Aorta (tissue), 5 donors: ENCODE data around the gene SEC22C. TPM values are rescaled to one million over a fixed set of nuclear protein-coding genes. Genes with fewer than 3 reads are reported as not detected.
A peak's percentile ranks its signal among the peaks of the same experiment; 100 is the strongest.

ENCODE experiments used
- ATAC-seq: fragments of 200-7000 bp; cut with Tn5 transposase; one replicate; pipeline ENCODE4 v1.9.1; 2022; ENCODE audit warnings: moderate library complexity; ENCODE audit not compliant: low FRiP score
- DNase-seq, 2 donors: peaks; one replicate each; pipeline ENCODE4 v3.0.0-alpha.2; 2020
- H3K27ac ChIP-seq, 2 donors: one replicate each; pipeline ENCODE4 v1.5.1; 2013; ENCODE audit warnings: low read length in 2 of 2, mild to moderate bottlenecking in 2 of 2, moderate library complexity in 2 of 2, control low read depth in 1 of 2, inconsistent platforms in 1 of 2, low read depth in 1 of 2
- H3K27me3 ChIP-seq, 2 donors: one replicate each; pipeline ENCODE4 v1.6.1; 2013; ENCODE audit warnings: control low read depth in 1 of 2, low read length in 1 of 2, mild to moderate bottlenecking in 1 of 2, moderate library complexity in 1 of 2; ENCODE audit not compliant: insufficient read depth in 2 of 2, control insufficient read depth in 1 of 2
- H3K36me3 ChIP-seq, 2 donors: one replicate each; pipeline ENCODE4 v1.6.1; 2013; ENCODE audit warnings: control low read depth in 1 of 2, low read length in 1 of 2, mild to moderate bottlenecking in 1 of 2; ENCODE audit not compliant: insufficient read depth in 2 of 2, control insufficient read depth in 1 of 2
- H3K4me1 ChIP-seq, 2 donors: one replicate each; pipeline ENCODE4 v1.6.1; 2013; ENCODE audit warnings: low read length in 2 of 2, control low read depth in 1 of 2, mild to moderate bottlenecking in 1 of 2, moderate library complexity in 1 of 2; ENCODE audit not compliant: insufficient read depth in 2 of 2, control insufficient read depth in 1 of 2
- H3K4me3 ChIP-seq, 2 donors: one replicate each; pipeline ENCODE4 v1.5.1; 2013; ENCODE audit warnings: low read length in 2 of 2, control low read depth in 1 of 2, mild to moderate bottlenecking in 1 of 2
- H3K9me3 ChIP-seq: one replicate; pipeline ENCODE4 v1.6.1; 2013; ENCODE audit warnings: mild to moderate bottlenecking, low read length; ENCODE audit not compliant: control insufficient read depth
- WGBS, 2 donors: extraction: QIAGEN DNeasy Blood & Tissue Kit; methylation state at CpG; one replicate each; pipeline ENCODE4 v1.1.7; 2013; 5-methylcytosine and 5-hydroxymethylcytosine counted together
- intact Hi-C, 2 donors: fragments of 100-400 bp; cut with DNase I; formaldehyde crosslinking; loops; one replicate each; pipeline versions ENCODE4 v1.14.2 to v1.15.0; 2022
- polyA plus RNA-seq, 2 donors: library from polyadenylated mRNA; stranded (reverse); fragments of 200-250 nt; gene quantifications; one replicate each; pipeline ENCODE4 v1.2.3, GENCODE V29; 2013
- total RNA-seq, 2 donors: library from RNA; stranded (reverse); fragmentation: NEBNext Ultra II Directional; extraction: Animal tissue kit (Norgen Biotek cat#: 25700); gene quantifications; one replicate each; pipeline ENCODE4 v1.2.1, GENCODE V29; 2021
- donor health status: healthy with polysubstance abuse.
- donor health status: Bipolar disorder and iron deficiency.
- donor health status: DM: no; HTN: no; CAD: no.
- donor health status: DM: no; HTN: no; CAD: no.
- donor health status: DM: yes; HTN: yes; CAD: no.

Gene SEC22C
- total and polyA plus RNA-seq, 4 donors = 43.6 to 58.6 (median 50.5) TPM

DNA sequence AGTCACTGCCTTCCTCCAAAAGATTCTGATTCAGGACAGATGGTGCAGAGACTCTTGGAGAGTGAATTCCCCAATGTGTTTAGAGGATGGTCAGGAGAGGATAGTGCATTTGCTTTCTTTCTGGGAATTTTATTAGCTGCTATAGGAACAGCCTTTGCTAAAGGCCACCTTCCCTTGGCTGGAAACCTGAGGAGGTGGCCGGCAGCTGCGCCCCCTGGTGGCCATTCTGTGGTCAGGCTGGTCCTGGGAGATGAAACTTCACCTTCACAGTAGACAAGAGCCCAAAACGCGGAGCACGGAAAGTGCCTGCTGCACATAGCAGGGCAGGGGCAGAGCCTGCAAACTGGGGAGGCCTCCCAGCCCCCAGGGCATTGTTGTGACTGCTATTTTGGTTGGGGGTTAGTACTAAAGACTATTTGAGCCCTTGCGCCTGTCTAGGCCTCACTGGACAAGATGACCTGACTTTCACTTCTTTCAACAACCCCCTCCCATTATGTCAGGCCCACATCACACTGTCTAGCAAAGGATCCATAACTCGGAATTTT, 34.3 kb downstream of the SEC22C start:
- Histone ChIP-seq H3K27ac (no peak overlapping the region), H3K4me1 (peaks cover 0 to 3% of the 10 kb centered on the region in 2 donors), H3K4me3 (no peak overlapping the region), H3K9me3 (no peaks in the 10 kb centered on the region), H3K36me3 (no peaks in the 10 kb centered on the region), H3K27me3 (no peaks in the 10 kb centered on the region)
- WGBS, 2 donors = 33 to 38% methylated on average over 7 of the region's 7 CpGs
- intact Hi-C loops = loop anchor here (2.0 to 10.0 kb wide), 5 partner anchors 45 to 323 kb away; partner anchors contain the start of gene VIPR1 (in 2 of the 2)
- DNase-seq (peak; percentile 73 to 91), ATAC-seq (peak; percentile 71)

DNA sequence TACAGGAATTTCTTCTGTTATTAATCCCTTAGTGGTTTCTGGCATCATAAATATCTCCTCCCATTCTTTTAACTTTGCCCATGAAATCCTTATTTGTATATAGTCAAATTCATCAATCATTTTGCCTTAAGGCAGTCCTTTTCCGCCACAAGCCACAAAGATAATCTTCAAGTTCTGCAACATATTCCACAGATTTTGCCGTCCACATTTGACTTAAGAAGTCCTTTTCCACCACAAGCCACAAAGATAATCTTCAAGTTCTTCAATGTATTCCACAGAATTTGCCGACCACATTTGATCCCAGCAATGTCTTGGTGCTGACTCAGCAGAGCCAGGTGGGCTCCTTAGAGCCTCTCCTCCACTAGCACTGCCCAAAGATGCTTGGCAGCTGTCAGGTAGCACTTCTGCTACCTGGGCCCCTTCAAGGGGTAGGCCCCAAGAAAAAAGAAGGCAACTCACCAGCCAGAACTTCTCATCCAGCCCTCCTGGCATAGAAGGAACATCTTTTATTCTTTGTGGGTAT, 35.0 kb downstream of the SEC22C start:
- Histone ChIP-seq H3K27me3 (no peaks in the 10 kb centered on the region), H3K9me3 (no peaks in the 10 kb centered on the region), H3K36me3 (no peaks in the 10 kb centered on the region), H3K27ac (no peak overlapping the region), H3K4me3 (no peak overlapping the region), H3K4me1 (peaks cover 0 to 3% of the 10 kb centered on the region in 2 donors)
- intact Hi-C loops = loop anchor here (2.0 to 10.0 kb wide), 5 partner anchors 44 to 322 kb away; partner anchors contain the start of gene VIPR1 (in 2 of the 2)
- DNase-seq (no peak), ATAC-seq (no peak)
- 96 to 98% methylated on average over 3 of the region's 3 CpGs for WGBS, 2 donors

DNA sequence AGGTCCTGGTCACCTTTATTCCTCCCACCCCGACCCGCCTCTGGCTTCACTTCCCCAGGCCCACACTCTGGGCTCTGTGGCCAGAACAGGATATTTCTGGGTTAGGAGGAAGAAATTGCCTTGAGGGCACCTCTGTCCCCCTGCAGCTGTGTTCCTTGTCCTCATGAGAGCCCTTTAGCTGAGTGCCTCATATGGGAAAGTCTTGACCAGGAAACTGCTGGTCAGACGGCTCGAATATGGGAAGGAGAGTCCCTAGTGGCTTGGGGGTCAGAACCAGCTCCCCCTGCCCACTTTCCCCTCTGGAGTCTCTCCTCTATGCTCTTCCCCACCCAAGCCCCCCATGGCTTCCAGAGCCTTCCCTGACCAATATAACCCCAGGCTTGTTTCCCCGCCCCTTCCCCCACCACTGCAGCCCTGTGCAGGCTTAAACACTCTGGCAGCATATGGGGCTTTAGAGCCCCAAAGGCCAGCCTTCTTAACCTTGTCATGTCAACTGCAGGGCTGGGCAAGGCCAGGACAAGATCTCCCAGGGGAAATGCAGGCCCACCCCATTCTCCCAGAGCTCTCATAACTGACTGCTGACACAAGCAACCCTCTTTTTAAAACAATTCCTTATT, 36.4 kb downstream of the SEC22C start:
- Histone ChIP-seq H3K4me1 (peaks cover 0 to 3% of the 10 kb centered on the region in 2 donors), H3K27ac (peak overlapping the region; percentile 10 to 61), H3K27me3 (no peaks in the 10 kb centered on the region), H3K4me3 (no peak overlapping the region), H3K36me3 (no peaks in the 10 kb centered on the region), H3K9me3 (no peaks in the 10 kb centered on the region)
- 53 to 58% methylated on average over 5 of the region's 5 CpGs for WGBS, 2 donors
- intact Hi-C loops = loop anchor here (5.0 to 10.0 kb wide), 4 partner anchors 43 to 321 kb away; partner anchors contain the start of gene VIPR1 (in 1 of the 2)
- no peak for DNase-seq
- no peak for ATAC-seq

DNA sequence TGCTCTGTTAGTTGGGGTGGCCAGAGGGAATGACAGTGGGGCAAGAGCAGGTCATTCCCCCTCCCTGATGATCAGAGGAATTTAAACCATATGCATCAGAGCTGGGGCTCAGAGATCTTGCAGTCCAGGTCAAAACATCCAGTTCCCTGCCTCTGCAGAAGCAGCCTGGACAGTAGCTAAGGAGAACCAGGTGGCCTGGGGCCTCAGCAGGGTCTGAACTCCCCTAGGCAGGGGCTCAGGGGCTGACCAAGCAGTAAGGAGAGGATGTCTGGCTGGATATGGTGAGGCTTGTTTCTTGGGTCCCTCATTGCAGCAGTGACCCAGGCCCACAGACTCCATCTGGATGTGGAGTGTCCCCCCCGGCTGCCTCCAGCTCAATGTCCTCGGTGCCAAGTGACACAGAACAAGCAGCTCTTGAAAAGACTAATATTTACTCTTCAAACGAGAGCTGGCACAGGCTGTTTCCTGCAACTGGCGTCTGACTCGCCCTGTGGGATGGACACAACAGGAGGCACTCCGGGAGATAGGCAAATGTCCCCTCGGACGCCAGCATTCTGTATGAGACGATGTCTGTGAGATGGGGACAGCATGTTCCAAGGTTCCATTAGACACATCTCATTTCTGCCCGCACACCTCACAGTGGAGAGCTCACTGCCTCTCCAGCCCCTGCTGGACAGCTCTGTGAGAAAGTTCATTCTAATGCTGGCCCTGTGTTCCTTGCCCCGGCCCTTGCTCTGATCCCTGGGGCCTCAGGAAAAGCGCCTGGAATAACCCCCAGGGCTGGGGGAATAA, 37.1 kb downstream of the SEC22C start:
- H3K27ac ChIP-seq = peak overlapping the region; percentile 10 to 61
- peak; percentile 58 for ATAC-seq
- H3K36me3 ChIP-seq = no peaks in the 10 kb centered on the region
- WGBS, 2 donors = 3 to 4% methylated on average over 12 of the region's 12 CpGs
- peaks cover 0 to 3% of the 10 kb centered on the region in 2 donors for H3K4me1 ChIP-seq
- no peak overlapping the region for H3K4me3 ChIP-seq
- no peak for DNase-seq
- intact Hi-C loops = loop anchor here (5.0 to 10.0 kb wide), 4 partner anchors 42 to 320 kb away; partner anchors contain the start of gene VIPR1 (in 1 of the 2)
- H3K27me3 ChIP-seq = no peaks in the 10 kb centered on the region
- H3K9me3 ChIP-seq = no peaks in the 10 kb centered on the region

- no peaks in the 10 kb centered on the region for H3K4me1 ChIP-seq
- no peak overlapping the region for H3K27ac ChIP-seq
- intact Hi-C loops = loop anchor here in 1 of 2 donors (10.0 kb wide), 1 partner anchor 316 kb away; no protein-coding TSS in a partner anchor
- DNase-seq (no peak), ATAC-seq (no peak)
- H3K9me3 ChIP-seq = no peaks in the 10 kb centered on the region
- H3K36me3 ChIP-seq = no peaks in the 10 kb centered on the region
- WGBS, 2 donors = 42 to 47% methylated on average over 3 of the region's 3 CpGs
- H3K4me3 ChIP-seq = no peak overlapping the region
- H3K27me3 ChIP-seq = no peaks in the 10 kb centered on the region
Observed at GRCh38 chr3:42541079-42541478, 40.7 kb downstream of the SEC22C start.

GRCh38 chr3:42539871-42540714, 41.7 kb downstream of the SEC22C start:
- DNase-seq = no peak
- ATAC-seq = peak; percentile 9
- H3K9me3 ChIP-seq = no peaks in the 10 kb centered on the region
- intact Hi-C loops = loop anchor here in 1 of 2 donors (10.0 kb wide), 1 partner anchor 315 kb away; no protein-coding TSS in a partner anchor
- H3K36me3 ChIP-seq = no peaks in the 10 kb centered on the region
- WGBS, 2 donors = 76 to 78% methylated on average over 13 to 14 of the region's 14 CpGs
- H3K4me3 ChIP-seq = no peak overlapping the region
- H3K4me1 ChIP-seq = no peaks in the 10 kb centered on the region
- H3K27ac ChIP-seq = no peak overlapping the region
- no peaks in the 10 kb centered on the region for H3K27me3 ChIP-seq

DNA sequence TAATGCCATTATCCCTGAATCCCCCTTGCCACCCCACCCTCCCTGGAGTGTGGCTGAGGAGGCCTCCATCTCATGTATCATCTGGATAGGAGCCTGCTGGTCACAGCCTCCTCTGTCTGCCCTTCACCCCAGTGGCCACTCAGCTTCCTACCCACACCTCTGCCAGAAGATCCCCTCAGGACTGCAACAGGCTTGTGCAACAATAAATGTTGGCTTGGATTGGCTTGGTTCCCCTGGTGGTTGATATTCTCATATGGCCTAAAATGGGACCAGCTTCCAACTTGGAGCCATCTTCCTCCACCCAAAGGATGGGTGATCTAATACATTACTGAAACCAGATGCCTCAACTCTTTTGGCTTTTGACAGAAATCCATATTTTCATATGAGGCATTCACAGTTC, 44.4 kb downstream of the SEC22C start:
- ATAC-seq = no peak
- DNase-seq = no peak
- no peaks in the 10 kb centered on the region for H3K9me3 ChIP-seq
- H3K4me1 ChIP-seq = no peaks in the 10 kb centered on the region
- no peak overlapping the region for H3K27ac ChIP-seq
- no peaks in the 10 kb centered on the region for H3K27me3 ChIP-seq
- intact Hi-C loops = no loop called here
- H3K36me3 ChIP-seq = no peaks in the 10 kb centered on the region
- no peak overlapping the region for H3K4me3 ChIP-seq
